ENCODE measurements around the gene SAMD10.

The SAMD10 gene

GRCh38 chr20:63968136-63968927 is 11.1 kb downstream of the SAMD10 start:
- peak overlapping the region in 1 of 2 donors; percentile 65 for H3K4me3 ChIP-seq (ENCODE audit: low read length in 2 of 2)

GRCh38 chr20:63967330-63968135 is 11.9 kb downstream of the SAMD10 start:
- Histone ChIP-seq H3K36me3 (ENCODE audit: control insufficient read depth in 2 of 2, insufficient read depth in 2 of 2, low read length in 2 of 2) (peaks cover 0 to 7% of the 10 kb centered on the region in 2 donors), H3K4me3 (ENCODE audit: low read length in 2 of 2) (no peak overlapping the region), H3K9ac (ENCODE audit: low read depth in 1 of 2, low read length in 2 of 2) (no peak overlapping the region), H3K27me3 (ENCODE audit: control insufficient read depth in 2 of 2, insufficient read depth in 2 of 2, low read length in 2 of 2) (peaks cover 7 to 8% of the 10 kb centered on the region in 2 donors), H3K4me1 (ENCODE audit: control insufficient read depth in 2 of 2, insufficient read depth in 2 of 2, low read length in 2 of 2) (peaks cover 0 to 9% of the 10 kb centered on the region in 2 donors), H3K9me3 (ENCODE audit: control insufficient read depth in 2 of 2, low read length in 2 of 2) (no peaks in the 10 kb centered on the region), H3K27ac (ENCODE audit: low read depth in 2 of 2, low read length in 2 of 2) (no peak overlapping the region)

More at GRCh38 chr20:63968136-63968927, 11.1 kb downstream of the SAMD10 start:
- peaks cover 0 to 7% of the 10 kb centered on the region in 2 donors for H3K36me3 ChIP-seq (ENCODE audit: control insufficient read depth in 2 of 2, insufficient read depth in 2 of 2, low read length in 2 of 2)
- H3K4me1 ChIP-seq (ENCODE audit: control insufficient read depth in 2 of 2, insufficient read depth in 2 of 2, low read length in 2 of 2) = peaks cover under 1 to 10% of the 10 kb centered on the region in 2 donors
- peaks cover 7 to 8% of the 10 kb centered on the region in 2 donors for H3K27me3 ChIP-seq (ENCODE audit: control insufficient read depth in 2 of 2, insufficient read depth in 2 of 2, low read length in 2 of 2)
- no peak overlapping the region for H3K27ac ChIP-seq (ENCODE audit: low read depth in 2 of 2, low read length in 2 of 2)
- H3K9me3 ChIP-seq (ENCODE audit: control insufficient read depth in 2 of 2, low read length in 2 of 2) = no peaks in the 10 kb centered on the region
- H3K9ac ChIP-seq (ENCODE audit: low read depth in 1 of 2, low read length in 2 of 2) = no peak overlapping the region

- Histone ChIP-seq H3K27ac (ENCODE audit: low read depth in 2 of 2, low read length in 2 of 2) (no peak overlapping the region), H3K9me3 (ENCODE audit: control insufficient read depth in 2 of 2, low read length in 2 of 2) (no peaks in the 10 kb centered on the region), H3K27me3 (ENCODE audit: control insufficient read depth in 2 of 2, insufficient read depth in 2 of 2, low read length in 2 of 2) (peaks cover 7 to 8% of the 10 kb centered on the region in 2 donors), H3K9ac (ENCODE audit: low read depth in 1 of 2, low read length in 2 of 2) (no peak overlapping the region), H3K4me3 (ENCODE audit: low read length in 2 of 2) (no peak overlapping the region), H3K4me1 (ENCODE audit: control insufficient read depth in 2 of 2, insufficient read depth in 2 of 2, low read length in 2 of 2) (peaks cover 0 to 9% of the 10 kb centered on the region in 2 donors), H3K36me3 (ENCODE audit: control insufficient read depth in 2 of 2, insufficient read depth in 2 of 2, low read length in 2 of 2) (peaks cover 0 to 7% of the 10 kb centered on the region in 2 donors)
These were observed 12.5 kb downstream of the SAMD10 start for GRCh38 chr20:63966944-63967322.

GRCh38 chr20:63966172-63966943 is 13.1 kb downstream of the SAMD10 start:
- Histone ChIP-seq H3K9me3 (ENCODE audit: control insufficient read depth in 2 of 2, low read length in 2 of 2) (no peaks in the 10 kb centered on the region), H3K4me3 (ENCODE audit: low read length in 2 of 2) (no peak overlapping the region), H3K4me1 (ENCODE audit: control insufficient read depth in 2 of 2, insufficient read depth in 2 of 2, low read length in 2 of 2) (peaks cover 0 to 9% of the 10 kb centered on the region in 2 donors), H3K27ac (ENCODE audit: low read depth in 2 of 2, low read length in 2 of 2) (no peak overlapping the region), H3K27me3 (ENCODE audit: control insufficient read depth in 2 of 2, insufficient read depth in 2 of 2, low read length in 2 of 2) (peaks cover 7 to 8% of the 10 kb centered on the region in 2 donors), H3K9ac (ENCODE audit: low read depth in 1 of 2, low read length in 2 of 2) (no peak overlapping the region), H3K36me3 (ENCODE audit: control insufficient read depth in 2 of 2, insufficient read depth in 2 of 2, low read length in 2 of 2) (peaks cover 0 to 9% of the 10 kb centered on the region in 2 donors)

GRCh38 chr20:63964412-63964811 is 15.0 kb downstream of the SAMD10 start:
- Histone ChIP-seq H3K4me3 (ENCODE audit: low read length in 2 of 2) (no peak overlapping the region), H3K9me3 (ENCODE audit: control insufficient read depth in 2 of 2, low read length in 2 of 2) (no peaks in the 10 kb centered on the region), H3K27ac (ENCODE audit: low read depth in 2 of 2, low read length in 2 of 2) (no peak overlapping the region), H3K4me1 (ENCODE audit: control insufficient read depth in 2 of 2, insufficient read depth in 2 of 2, low read length in 2 of 2) (peaks cover 0 to 9% of the 10 kb centered on the region in 2 donors), H3K9ac (ENCODE audit: low read depth in 1 of 2, low read length in 2 of 2) (no peak overlapping the region), H3K27me3 (ENCODE audit: control insufficient read depth in 2 of 2, insufficient read depth in 2 of 2, low read length in 2 of 2) (peaks cover 0 to 3% of the 10 kb centered on the region in 2 donors), H3K36me3 (ENCODE audit: control insufficient read depth in 2 of 2, insufficient read depth in 2 of 2, low read length in 2 of 2) (peaks cover 0 to 10% of the 10 kb centered on the region in 2 donors)

- Histone ChIP-seq H3K4me3 (ENCODE audit: low read length in 2 of 2) (no peak overlapping the region), H3K4me1 (ENCODE audit: control insufficient read depth in 2 of 2, insufficient read depth in 2 of 2, low read length in 2 of 2) (peaks cover 0 to 5% of the 10 kb centered on the region in 2 donors), H3K9ac (ENCODE audit: low read depth in 1 of 2, low read length in 2 of 2) (no peak overlapping the region), H3K27ac (ENCODE audit: low read depth in 2 of 2, low read length in 2 of 2) (no peak overlapping the region), H3K27me3 (ENCODE audit: control insufficient read depth in 2 of 2, insufficient read depth in 2 of 2, low read length in 2 of 2) (peaks cover 0 to under 1% of the 10 kb centered on the region in 2 donors), H3K9me3 (ENCODE audit: control insufficient read depth in 2 of 2, low read length in 2 of 2) (no peaks in the 10 kb centered on the region), H3K36me3 (ENCODE audit: control insufficient read depth in 2 of 2, insufficient read depth in 2 of 2, low read length in 2 of 2) (peaks cover 0 to 10% of the 10 kb centered on the region in 2 donors)
These were observed 15.6 kb downstream of the SAMD10 start for GRCh38 chr20:63963784-63964301.

- Histone ChIP-seq H3K9ac (ENCODE audit: low read depth in 1 of 2, low read length in 2 of 2) (no peak overlapping the region), H3K36me3 (ENCODE audit: control insufficient read depth in 2 of 2, insufficient read depth in 2 of 2, low read length in 2 of 2) (peaks cover 0 to 10% of the 10 kb centered on the region in 2 donors), H3K9me3 (ENCODE audit: control insufficient read depth in 2 of 2, low read length in 2 of 2) (no peaks in the 10 kb centered on the region), H3K27ac (ENCODE audit: low read depth in 2 of 2, low read length in 2 of 2) (no peak overlapping the region), H3K4me1 (ENCODE audit: control insufficient read depth in 2 of 2, insufficient read depth in 2 of 2, low read length in 2 of 2) (no peaks in the 10 kb centered on the region), H3K27me3 (ENCODE audit: control insufficient read depth in 2 of 2, insufficient read depth in 2 of 2, low read length in 2 of 2) (no peaks in the 10 kb centered on the region), H3K4me3 (ENCODE audit: low read length in 2 of 2) (no peak overlapping the region)
These were observed 16.1 kb downstream of the SAMD10 start for GRCh38 chr20:63963348-63963741.

GRCh38 chr20:63962426-63963347 is 16.8 kb downstream of the SAMD10 start:
- Histone ChIP-seq H3K4me3 (ENCODE audit: low read length in 2 of 2) (no peak overlapping the region), H3K27ac (ENCODE audit: low read depth in 2 of 2, low read length in 2 of 2) (no peak overlapping the region), H3K4me1 (ENCODE audit: control insufficient read depth in 2 of 2, insufficient read depth in 2 of 2, low read length in 2 of 2) (peaks cover 0 to 4% of the 10 kb centered on the region in 2 donors), H3K9me3 (ENCODE audit: control insufficient read depth in 2 of 2, low read length in 2 of 2) (no peaks in the 10 kb centered on the region), H3K36me3 (ENCODE audit: control insufficient read depth in 2 of 2, insufficient read depth in 2 of 2, low read length in 2 of 2) (peaks cover 0 to 10% of the 10 kb centered on the region in 2 donors), H3K9ac (ENCODE audit: low read depth in 1 of 2, low read length in 2 of 2) (no peak overlapping the region), H3K27me3 (ENCODE audit: control insufficient read depth in 2 of 2, insufficient read depth in 2 of 2, low read length in 2 of 2) (no peaks in the 10 kb centered on the region)

All from mucosa of rectum (tissue), 2 donors.